H9 (cell line): ENCODE measurements around the gene ATRN. TPM values are rescaled to one million over a fixed set of nuclear protein-coding genes. Genes with fewer than 3 reads are reported as not detected.

Source experiments
- DNase-seq: peaks from one replicate; pipeline ENCODE4 v3.0.0-alpha.2; 2017
- H2AFZ ChIP-seq: one replicate; pipeline ENCODE4 v1.6.1; 2013; ENCODE audit warnings: mild to moderate bottlenecking, low read length, control low read depth, moderate library complexity
- H2AK5ac ChIP-seq: 2 replicates; pipeline ENCODE4 v1.6.1; 2013; ENCODE audit warnings: low read length, control low read depth, mixed read lengths; ENCODE audit not compliant: insufficient read length
- H2BK120ac ChIP-seq: one replicate; pipeline ENCODE4 v1.6.1; 2013; ENCODE audit warnings: low read depth, mild to moderate bottlenecking, low read length, control low read depth, inconsistent platforms; ENCODE audit not compliant: poor library complexity, severe bottlenecking
- H2BK12ac ChIP-seq: 2 replicates; pipeline ENCODE4 v1.6.1; 2013; ENCODE audit warnings: low read length, control low read depth, mixed read lengths, low read depth; ENCODE audit not compliant: insufficient read length
- H2BK15ac ChIP-seq: 2 replicates; pipeline ENCODE4 v1.6.1; 2013; ENCODE audit warnings: low read depth, low read length, control low read depth
- H2BK20ac ChIP-seq: one replicate; pipeline ENCODE4 v1.6.1; 2013; ENCODE audit warnings: low read depth, mild to moderate bottlenecking, low read length, control low read depth, inconsistent platforms; ENCODE audit not compliant: poor library complexity, severe bottlenecking
- H2BK5ac ChIP-seq: 2 replicates; pipeline ENCODE4 v1.6.1; 2013; ENCODE audit warnings: low read length, control low read depth, mixed read lengths; ENCODE audit not compliant: insufficient read length
- H3K14ac ChIP-seq: 2 replicates; pipeline ENCODE4 v1.6.1; 2013; ENCODE audit warnings: low read length, control low read depth; ENCODE audit not compliant: insufficient read depth
- H3K18ac ChIP-seq: 2 replicates; pipeline ENCODE4 v1.6.1; 2013; ENCODE audit warnings: low read depth, mild to moderate bottlenecking, mixed read lengths, low read length, control low read depth; ENCODE audit not compliant: insufficient read length
- H3K23ac ChIP-seq: 2 replicates; pipeline ENCODE4 v1.6.1; 2013; ENCODE audit warnings: low read length, control low read depth, mixed read lengths, low read depth; ENCODE audit not compliant: insufficient read length
- H3K23me2 ChIP-seq: 2 replicates; pipeline ENCODE4 v1.6.1; 2013; ENCODE audit warnings: low read depth, mild to moderate bottlenecking, mixed read lengths, low read length, control low read depth; ENCODE audit not compliant: insufficient read length, poor library complexity, severe bottlenecking
- H3K27ac ChIP-seq: 2 replicates; pipeline ENCODE4 v1.5.1; 2013; ENCODE audit warnings: low read length, control low read depth, mixed read lengths, low read depth; ENCODE audit not compliant: insufficient read length
- H3K27me3 ChIP-seq: 2 replicates; pipeline ENCODE4 v1.6.1; 2013; ENCODE audit warnings: low read length, control low read depth, inconsistent platforms; ENCODE audit not compliant: insufficient read depth
- H3K4ac ChIP-seq: 2 replicates; pipeline ENCODE4 v1.6.1; 2013; ENCODE audit warnings: low read depth, mild to moderate bottlenecking, control low read depth, inconsistent platforms, low read length, moderate library complexity
- H3K4me1 ChIP-seq: 2 replicates; pipeline ENCODE4 v1.6.1; 2013; ENCODE audit warnings: low read length, control low read depth, inconsistent platforms; ENCODE audit not compliant: insufficient read depth
- H3K4me2 ChIP-seq: 2 replicates; pipeline ENCODE4 v1.6.1; 2013; ENCODE audit warnings: low read length, control low read depth, mixed read lengths; ENCODE audit not compliant: insufficient read length, insufficient read depth
- H3K56ac ChIP-seq: 2 replicates; pipeline ENCODE4 v1.6.1; 2013; ENCODE audit warnings: low read depth, mild to moderate bottlenecking, mixed read lengths, low read length, control low read depth; ENCODE audit not compliant: insufficient read length
- H3K79me1 ChIP-seq: 2 replicates; pipeline ENCODE4 v1.6.1; 2013; ENCODE audit warnings: low read depth, mild to moderate bottlenecking, moderate library complexity, low read length, control low read depth, inconsistent platforms; ENCODE audit not compliant: insufficient read depth, poor library complexity, severe bottlenecking
- H3K79me2 ChIP-seq: 2 replicates; pipeline ENCODE4 v1.6.1; 2013; ENCODE audit warnings: low read length, control low read depth, inconsistent platforms; ENCODE audit not compliant: insufficient read depth
- H3K9ac ChIP-seq: 2 replicates; pipeline ENCODE4 v1.6.1; 2013; ENCODE audit warnings: low read length, control low read depth, mixed read lengths; ENCODE audit not compliant: insufficient read length; ENCODE audit errors: extremely low read depth
- H3K9me3 ChIP-seq: one replicate; pipeline ENCODE4 v1.6.1; 2013; ENCODE audit warnings: low read depth, low read length, inconsistent platforms; ENCODE audit not compliant: control insufficient read depth
- H3T11ph ChIP-seq: one replicate; pipeline ENCODE4 v1.6.1; 2013; ENCODE audit warnings: mild to moderate bottlenecking, low read length, control low read depth, inconsistent platforms
- H4K20me1 ChIP-seq: one replicate; pipeline ENCODE4 v1.6.1; 2013; ENCODE audit not compliant: control insufficient read depth, insufficient read length, insufficient read depth
- H4K5ac ChIP-seq: 2 replicates; pipeline ENCODE4 v1.6.1; 2013; ENCODE audit warnings: low read depth, mild to moderate bottlenecking, mixed read lengths, low read length, control low read depth; ENCODE audit not compliant: insufficient read length
- H4K8ac ChIP-seq: replicated peaks from 2 replicates; pipeline ENCODE4 v1.6.1; 2013; ENCODE audit warnings: low read length, control low read depth, mixed read lengths, low read depth; ENCODE audit not compliant: insufficient read length
- H4K91ac ChIP-seq: 2 replicates; pipeline ENCODE4 v1.6.1; 2013; ENCODE audit warnings: low read depth, mild to moderate bottlenecking, moderate library complexity, mixed read lengths, low read length, control low read depth; ENCODE audit not compliant: insufficient read length
- H3K27ac Mint-ChIP-seq, 3 experiments: 2 replicates in 2 of 3; 3 replicates in 1 of 3; pipeline ENCODE4 v1.8.0; 2020 to 2021; ENCODE audit warnings: mixed read lengths in 3 of 3, mild to moderate bottlenecking in 1 of 3, moderate library complexity in 1 of 3
- H3K27me3 Mint-ChIP-seq: 2 replicates; pipeline ENCODE4 v1.8.0; 2021; ENCODE audit warnings: low read depth, mild to moderate bottlenecking, moderate library complexity, mixed read lengths
- H3K36me3 Mint-ChIP-seq, 3 experiments: 2 replicates in 2 of 3; 3 replicates in 1 of 3; pipeline ENCODE4 v1.8.0; 2020 to 2021; ENCODE audit warnings: low read depth in 3 of 3, mixed read lengths in 3 of 3; ENCODE audit not compliant: insufficient read depth in 1 of 3
- H3K4me1 Mint-ChIP-seq, 2 experiments: 2 replicates each; pipeline ENCODE4 v1.8.0; 2020; ENCODE audit warnings: mixed read lengths in 2 of 2
- H3K4me3 Mint-ChIP-seq, 2 experiments: 2 replicates in 1 of 2; 3 replicates in 1 of 2; pipeline ENCODE4 v1.8.0; 2020 to 2021; ENCODE audit warnings: mild to moderate bottlenecking in 2 of 2, mixed read lengths in 2 of 2, moderate library complexity in 1 of 2
- H3K9me3 Mint-ChIP-seq, 2 experiments: 2 replicates in 1 of 2; 3 replicates in 1 of 2; pipeline ENCODE4 v1.8.0; 2020; ENCODE audit warnings: mild to moderate bottlenecking in 2 of 2, mixed read lengths in 2 of 2, moderate library complexity in 1 of 2
- CTCF ChIP-seq: fragments of 200-600 bp; sonication (generic); conservative IDR thresholded peaks from 3 replicates; pipeline ENCODE4 v1.8.0; 2021; ENCODE audit warnings: antibody characterized with exemption, mild to moderate bottlenecking
- WGBS: extraction: QIAGEN DNeasy Blood & Tissue Kit; methylation state at CpG from one replicate; pipeline ENCODE4 v1.1.7; 2013; ENCODE audit warnings: missing lambda C conversion rate, low lambda C conversion rate, mixed read lengths; ENCODE audit not compliant: insufficient read length; ENCODE audit errors: extremely low coverage; 5-methylcytosine and 5-hydroxymethylcytosine counted together
- total RNA-seq: library from RNA; stranded (reverse); gene quantifications from 2 replicates; pipeline ENCODE4 v1.2.1, GENCODE V29; 2021

Gene ATRN
- total RNA-seq, 1 experiment from 2014 or later = 23.1 TPM

DNA sequence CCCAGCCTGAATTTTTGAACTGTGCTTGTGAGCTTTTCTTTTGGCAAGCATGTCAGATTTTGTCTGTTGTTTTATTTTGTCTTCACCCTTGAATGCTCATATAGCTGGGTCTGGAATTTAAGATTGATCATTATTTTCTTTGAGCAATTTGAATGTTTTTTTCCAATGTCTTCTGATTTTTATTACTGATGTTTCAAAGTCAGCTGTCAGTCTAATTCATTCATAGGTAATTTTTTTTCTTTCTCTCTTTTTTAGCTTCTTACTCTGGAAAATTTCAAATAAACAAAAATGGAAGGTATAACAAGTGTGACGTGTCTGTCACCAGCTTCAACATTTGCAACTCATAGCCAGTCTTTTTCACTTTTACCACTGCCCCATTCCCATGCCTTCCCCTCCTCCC is 15.1 kb downstream of the ATRN start:
- Histone ChIP-seq H3K4me1 (no peaks in the 10 kb centered on the region), H3K23ac (no peak overlapping the region), H3T11ph (no peak overlapping the region), H3K79me2 (no peaks in the 10 kb centered on the region), H3K56ac (no peak overlapping the region), H3K18ac (no peak overlapping the region), H4K91ac (no peak overlapping the region), H3K27me3 (no peaks in the 10 kb centered on the region), H3K23me2 (no peaks in the 10 kb centered on the region), H3K4me2 (no peak overlapping the region), H3K4ac (no peak overlapping the region), H2BK120ac (no peak overlapping the region), H3K9me3 (no peaks in the 10 kb centered on the region), H2BK15ac (no peak overlapping the region), H2AFZ (no peak overlapping the region), H4K8ac (no peak overlapping the region), H3K27ac (no peak overlapping the region), H2AK5ac (no peak overlapping the region), H2BK12ac (no peak overlapping the region), H3K9ac (no peak overlapping the region), H3K14ac (no peak overlapping the region), H2BK20ac (no peak overlapping the region), H4K20me1 (no peaks in the 10 kb centered on the region), H3K79me1 (no peaks in the 10 kb centered on the region), H4K5ac (no peak overlapping the region), H2BK5ac (no peak overlapping the region)
- Mint-ChIP-seq H3K27ac (no peak overlapping the region), H3K4me3 (no peak overlapping the region), H3K27me3 (no peaks in the 10 kb centered on the region), H3K9me3 (peaks cover 16 to 19% of the 10 kb centered on the region in 2 experiments), H3K36me3 (peaks cover 9 to 13% (median 11%) of the 10 kb centered on the region in 3 experiments), H3K4me1 (no peaks in the 10 kb centered on the region)
- no peak for DNase-seq
- no CpG with 5 or more reads among the region's 1 CpG for WGBS
- TF ChIP-seq CTCF = no peak
